Keratinocyte (primary cell): ENCODE data around the gene PTPRD.

Experiments used
- CTCF ChIP-seq, 3 experiments: IDR thresholded peaks in 1 of 3; conservative IDR thresholded peaks in 1 of 3; optimal IDR thresholded peaks in 1 of 3; 2 replicates in 2 of 3; 3 replicates in 1 of 3; pipeline versions ENCODE3 to v1.5.1; 2011; ENCODE audit warnings: low read length in 3 of 3, mild to moderate bottlenecking in 3 of 3, moderate library complexity in 2 of 3, control low read depth in 1 of 3, inconsistent platforms in 1 of 3; ENCODE audit not compliant: insufficient read depth in 2 of 3; ENCODE audit errors: extremely low read depth in 1 of 3
- EZH2 ChIP-seq: IDR thresholded peaks from one replicate; pipeline ENCODE4 v1.6.1; 2012; ENCODE audit warnings: inconsistent platforms, mild to moderate bottlenecking, low read length, moderate library complexity

GRCh38 chr9:8726692-8727091 lies 1886.1 kb downstream of the PTPRD start:
- no peak for TF ChIP-seq CTCF (optimal IDR thresholded peaks at IDR 0.05 in 1 of 3, IDR thresholded peaks at IDR 0.05 in 1 of 3, conservative IDR thresholded peaks at IDR 0.05 in 1 of 3; ENCODE audit: extremely low read depth in 1 of 3, insufficient read depth in 2 of 3, low read length in 3 of 3)
- TF ChIP-seq EZH2 = no peak
